Endothelial cell (in vitro differentiated cells): ENCODE results near the gene OR51F1. TPM values are rescaled to one million over a fixed set of nuclear protein-coding genes. Genes with fewer than 3 reads are reported as not detected.
"Not testable (repeated sequence)": the region's sequence is repeated elsewhere in the genome, so short reads cannot be mapped to it uniquely, and the experiment has no call there.

ENCODE experiments used
- DNase-seq: peaks from one replicate; pipeline ENCODE4 v3.0.0; 2021; ENCODE audit warnings: low spot score
- H3K27ac Mint-ChIP-seq: one replicate; pipeline ENCODE4 v1.8.0; 2021; ENCODE audit warnings: mixed read lengths, inconsistent platforms; ENCODE audit not compliant: unreplicated experiment
- H3K27me3 Mint-ChIP-seq: one replicate; pipeline ENCODE4 v1.8.0; 2021; ENCODE audit warnings: mild to moderate bottlenecking, moderate library complexity, mixed read lengths, inconsistent platforms; ENCODE audit not compliant: unreplicated experiment
- H3K36me3 Mint-ChIP-seq: one replicate; pipeline ENCODE4 v1.8.0; 2021; ENCODE audit warnings: mild to moderate bottlenecking, low read depth, mixed read lengths, inconsistent platforms; ENCODE audit not compliant: unreplicated experiment
- H3K4me1 Mint-ChIP-seq: one replicate; pipeline ENCODE4 v1.8.0; 2021; ENCODE audit warnings: mild to moderate bottlenecking, mixed read lengths, inconsistent platforms; ENCODE audit not compliant: unreplicated experiment
- H3K4me3 Mint-ChIP-seq: one replicate; pipeline ENCODE4 v1.8.0; 2021; ENCODE audit warnings: mild to moderate bottlenecking, mixed read lengths, inconsistent platforms; ENCODE audit not compliant: unreplicated experiment
- H3K9me3 Mint-ChIP-seq: one replicate; pipeline ENCODE4 v1.8.0; 2021; ENCODE audit warnings: mixed read lengths, inconsistent platforms; ENCODE audit not compliant: unreplicated experiment
- CTCF ChIP-seq: fragments of 200-600 bp; sonication (generic); IDR thresholded peaks from one replicate; pipeline ENCODE4 v1.5.0; 2021; ENCODE audit warnings: antibody characterized with exemption; ENCODE audit not compliant: unreplicated experiment
- long read RNA-seq: library from polyadenylated mRNA; unstranded; transcript quantifications from one replicate; pipeline ENCODE4 v2.0.0, GENCODE V29; 2020; ENCODE audit not compliant: unreplicated experiment
- total RNA-seq: library from RNA; stranded (reverse); fragmentation: NEBNext Ultra II Directional; extraction: Animal tissue kit (Norgen Biotek cat#: 25700); gene quantifications from one replicate; pipeline ENCODE4 v1.2.1, GENCODE V29; 2021; ENCODE audit not compliant: unreplicated experiment

OR51F1 gene
- total RNA-seq: not detected
- long read RNA-seq: 0 reads

GRCh38 chr11:4769838-4770237 is at the start of gene OR51F1:
TSS of gene OR51F1 (minus strand) at chr11:4769938. CDS start at chr11:4769938, 0 bp downstream.
- no peak for TF ChIP-seq CTCF
- Mint-ChIP-seq H3K27me3 (no peaks in the 10 kb centered on the region), H3K4me3 (no peak within 1 kb of the TSS), H3K9me3 (no peaks in the 10 kb centered on the region), H3K27ac (no peak within 1 kb of the TSS), H3K4me1 (no peaks in the 10 kb centered on the region), H3K36me3 (no peaks in the 10 kb centered on the region)
- no peak for DNase-seq

- no peak overlapping the region for H3K4me3 Mint-ChIP-seq
- H3K36me3 Mint-ChIP-seq: no peaks in the 10 kb centered on the region
- H3K27me3 Mint-ChIP-seq: no peaks in the 10 kb centered on the region
- no peak for TF ChIP-seq CTCF
- no peaks in the 10 kb centered on the region for H3K4me1 Mint-ChIP-seq
- no peak for DNase-seq
- H3K27ac Mint-ChIP-seq: no peak overlapping the region
- no peaks in the 10 kb centered on the region for H3K9me3 Mint-ChIP-seq
Measured at GRCh38 chr11:4809246-4809645, 39.5 kb upstream of the OR51F1 start.

GRCh38 chr11:4808476-4808875 is 38.7 kb upstream of the OR51F1 start:
- Mint-ChIP-seq H3K4me1 (no peaks in the 10 kb centered on the region), H3K27ac (no peak overlapping the region)
- no peak for TF ChIP-seq CTCF

GRCh38 chr11:4804280-4804679 is 34.5 kb upstream of the OR51F1 start, which contains the start of gene OR52R1:
TSS of gene OR52R1 (minus strand) at chr11:4804380. CDS start at chr11:4804380, 0 bp downstream.
- no peak for TF ChIP-seq CTCF
- Mint-ChIP-seq H3K27ac (no peak within 1 kb of the TSS), H3K4me1 (no peaks in the 10 kb centered on the region), H3K36me3 (no peaks in the 10 kb centered on the region), H3K9me3 (no peaks in the 10 kb centered on the region), H3K4me3 (no peak within 1 kb of the TSS), H3K27me3 (no peaks in the 10 kb centered on the region)
- DNase-seq: no peak

More at GRCh38 chr11:4808476-4808875, 38.7 kb upstream of the OR51F1 start:
- no peak for DNase-seq
- no peak overlapping the region for H3K4me3 Mint-ChIP-seq
- H3K27me3 Mint-ChIP-seq: no peaks in the 10 kb centered on the region
- no peaks in the 10 kb centered on the region for H3K9me3 Mint-ChIP-seq
- no peaks in the 10 kb centered on the region for H3K36me3 Mint-ChIP-seq

GRCh38 chr11:4801316-4801715 is 31.6 kb upstream of the OR51F1 start:
- not testable (repeated sequence) for H3K36me3 Mint-ChIP-seq, H3K4me1 Mint-ChIP-seq, DNase-seq

More at GRCh38 chr11:4801316-4801715, 31.6 kb upstream of the OR51F1 start:
- H3K4me3 Mint-ChIP-seq, H3K27me3 Mint-ChIP-seq, H3K9me3 Mint-ChIP-seq, H3K27ac Mint-ChIP-seq: not testable (repeated sequence)
